Stimulated activated CD8-positive, alpha-beta memory T cell treated with anti-CD3 and anti-CD28 coated beads, Interleukin-4, amount 100 ng/mL, for 4 hours (primary cell): Measurements from ENCODE around the gene PCCA.
"Not testable (repeated sequence)": the region's sequence is repeated elsewhere in the genome, so short reads cannot be mapped to it uniquely, and the experiment has no call there.

Source experiments
- DNase-seq, 2 donors: peaks; one replicate each; pipeline ENCODE4 v3.0.0-alpha.2; 2020; ENCODE audit warnings: low read depth in 2 of 2, low spot score in 1 of 2

Gene PCCA

GRCh38 chr13:100521851-100522617, 433.1 kb downstream of the PCCA start:
- DNase-seq: no peak

GRCh38 chr13:100522618-100523309, 433.9 kb downstream of the PCCA start:
- DNase-seq: no peak

GRCh38 chr13:100523411-100523810, 434.5 kb downstream of the PCCA start:
- DNase-seq: no peak

GRCh38 chr13:100523981-100524386, 435.1 kb downstream of the PCCA start:
- no peak for DNase-seq

DNA sequence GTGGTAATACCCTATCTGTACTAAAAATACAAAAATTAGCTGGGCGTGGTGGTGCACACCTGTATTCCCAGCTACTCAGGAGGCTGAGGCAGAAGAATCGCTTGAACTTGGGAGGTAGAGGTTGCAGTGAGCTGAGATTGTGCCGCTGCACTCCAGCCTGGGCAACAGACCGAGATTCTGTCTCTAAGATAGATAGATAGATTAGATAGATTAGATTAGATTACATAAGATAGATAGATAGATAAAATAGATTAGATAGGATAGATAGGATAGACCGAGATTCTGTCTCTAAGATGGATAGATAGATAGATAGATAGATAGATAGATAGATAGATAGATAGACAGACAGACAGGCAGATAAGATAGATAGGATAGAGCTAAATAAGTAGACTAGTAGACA, 435.8 kb downstream of the PCCA start:
- DNase-seq: not testable (repeated sequence)

DNA sequence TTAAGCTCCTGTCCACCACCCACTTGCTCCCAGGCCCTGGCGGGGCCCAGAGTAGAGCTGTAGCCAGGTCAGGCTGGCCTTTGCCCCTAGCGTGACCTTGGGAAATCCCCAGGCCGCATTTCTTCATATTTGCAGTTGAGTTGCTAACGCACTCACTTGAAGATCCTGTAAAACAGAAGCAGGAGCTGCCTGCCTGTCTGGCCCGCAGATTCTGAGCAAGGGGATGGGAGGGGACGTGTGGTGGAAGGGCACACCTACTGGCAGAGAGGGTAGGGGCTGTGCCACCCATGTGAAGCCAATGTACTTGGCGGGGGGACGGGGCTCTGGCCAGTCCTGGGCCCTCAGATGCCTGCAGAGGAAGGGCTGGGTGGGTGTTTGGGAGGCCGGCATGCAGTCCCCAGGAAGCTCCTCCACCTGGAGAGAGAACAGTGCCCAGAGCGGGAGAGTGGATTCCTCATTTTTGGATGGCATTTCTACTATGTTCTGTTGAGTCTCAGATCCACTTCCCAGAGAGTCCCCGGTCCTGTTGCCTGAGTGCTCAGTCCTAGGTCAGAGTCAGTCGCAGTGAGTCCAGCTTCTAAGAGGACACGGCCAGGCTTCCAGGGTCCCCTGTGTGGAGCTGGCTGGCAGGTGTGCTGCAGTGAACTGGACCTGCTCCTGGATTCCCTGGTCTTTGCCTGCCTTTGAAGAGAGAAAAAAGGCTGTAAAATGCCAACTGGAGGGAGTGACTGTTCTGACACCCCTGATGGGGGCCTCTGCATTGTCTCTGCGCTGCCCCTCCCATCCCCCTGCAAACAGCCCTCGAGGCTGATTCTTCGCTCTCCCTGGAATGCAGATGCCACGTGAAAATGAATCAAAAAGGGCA, 436.8 kb downstream of the PCCA start:
- DNase-seq: no peak

DNA sequence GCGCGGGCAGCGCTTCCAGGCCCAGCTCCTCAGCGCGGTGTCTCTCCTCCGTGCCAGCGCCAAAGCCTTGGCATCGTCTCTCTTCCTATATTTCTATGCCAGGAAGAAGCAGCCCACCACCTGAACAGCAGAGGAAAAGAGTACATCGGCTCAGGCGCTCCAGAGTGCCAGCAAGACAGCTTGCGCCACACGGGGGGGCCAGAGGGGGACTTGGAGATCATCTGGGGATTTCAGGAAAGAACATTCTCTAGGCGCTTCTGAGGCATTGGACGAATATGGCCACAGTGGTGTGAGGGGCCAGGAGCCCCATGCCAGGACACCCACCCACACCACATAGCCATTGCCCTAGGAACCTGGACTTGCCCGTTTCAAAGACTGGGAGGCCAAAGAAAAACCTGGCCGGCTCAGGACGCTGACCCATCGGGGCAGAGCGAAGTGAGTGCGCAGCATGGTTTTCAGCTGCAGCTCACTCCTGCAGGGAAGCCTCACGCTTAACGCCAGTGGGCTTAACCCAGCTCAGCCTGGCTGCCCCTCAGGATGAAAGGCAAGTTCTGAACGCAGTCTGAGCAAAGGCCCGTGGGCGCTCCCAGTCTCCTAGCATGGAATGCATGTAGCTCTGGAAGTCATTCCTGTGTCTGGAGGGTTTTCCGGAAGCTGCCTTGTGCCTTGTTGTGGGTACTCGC, 437.6 kb downstream of the PCCA start:
- no peak for DNase-seq

- DNase-seq: no peak
These were observed 438.8 kb downstream of the PCCA start for GRCh38 chr13:100527644-100528043.

DNA sequence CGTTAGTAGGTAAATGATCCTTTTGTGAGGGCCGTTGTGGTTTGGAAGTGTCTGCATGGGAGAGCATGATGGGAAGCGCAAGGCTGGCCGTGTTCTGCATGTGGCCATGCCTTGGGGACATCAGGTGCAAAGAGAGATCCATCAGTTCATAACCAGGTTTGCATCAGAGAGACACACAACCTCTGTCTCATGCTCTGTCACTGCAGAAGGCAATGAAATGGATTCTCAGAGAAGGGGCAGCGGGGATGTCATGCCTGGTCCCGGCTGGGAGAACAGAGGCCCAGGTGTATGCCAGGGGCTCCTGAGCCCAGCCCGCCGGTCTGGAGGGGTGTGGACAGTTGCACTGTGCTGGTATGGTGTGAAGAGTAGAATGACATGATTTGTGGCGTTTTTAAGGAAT, 439.5 kb downstream of the PCCA start:
- no peak for DNase-seq

DNA sequence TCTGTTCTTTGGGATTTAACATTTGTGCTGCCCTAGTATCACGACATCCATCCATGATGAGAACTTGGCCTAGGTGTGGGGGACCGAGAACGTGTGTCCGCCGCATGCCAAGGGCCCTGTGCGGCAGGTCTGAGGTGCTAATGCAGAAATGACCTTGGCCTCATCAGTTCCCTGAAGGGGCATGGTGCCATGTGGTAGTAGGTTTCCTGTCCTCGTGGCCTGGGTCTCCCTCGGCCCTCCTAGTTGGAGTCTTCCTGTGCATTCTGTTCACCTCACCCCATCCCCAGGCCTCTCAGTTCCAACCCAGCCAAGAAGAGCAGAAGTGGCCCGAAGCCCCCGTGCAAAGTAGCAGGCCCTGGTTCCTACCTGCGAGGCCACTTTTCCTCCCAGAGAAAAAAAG, 439.9 kb downstream of the PCCA start:
- DNase-seq: no peak

- DNase-seq: no peak
These were observed 440.9 kb downstream of the PCCA start for GRCh38 chr13:100529666-100530377.

DNA sequence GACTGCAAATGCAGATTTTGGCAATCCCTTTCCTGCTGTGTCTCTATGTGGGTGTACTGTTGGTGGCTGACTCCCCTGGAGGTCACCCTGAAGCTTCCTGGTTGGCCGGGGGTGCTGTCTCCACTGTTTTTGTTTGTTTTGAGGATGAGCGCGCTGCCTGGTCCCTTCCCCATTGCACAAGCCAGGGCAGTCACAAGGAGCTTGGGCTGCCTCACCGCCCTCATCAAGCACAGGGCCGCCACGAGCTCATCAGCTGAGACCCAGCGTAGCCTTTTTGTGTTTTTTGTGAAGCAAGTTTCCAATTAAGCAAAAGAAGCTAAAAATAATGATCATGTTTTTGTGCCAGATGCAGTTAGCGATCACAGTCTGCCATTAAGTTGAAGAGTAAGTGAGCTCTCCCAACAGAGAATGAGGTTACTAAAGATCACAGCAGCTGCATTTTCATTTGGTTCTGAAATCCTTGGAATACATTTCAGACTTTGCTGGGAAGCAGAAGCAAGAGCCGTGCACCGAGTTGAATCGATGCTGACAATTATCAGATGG, 441.8 kb downstream of the PCCA start:
- no peak for DNase-seq

DNA sequence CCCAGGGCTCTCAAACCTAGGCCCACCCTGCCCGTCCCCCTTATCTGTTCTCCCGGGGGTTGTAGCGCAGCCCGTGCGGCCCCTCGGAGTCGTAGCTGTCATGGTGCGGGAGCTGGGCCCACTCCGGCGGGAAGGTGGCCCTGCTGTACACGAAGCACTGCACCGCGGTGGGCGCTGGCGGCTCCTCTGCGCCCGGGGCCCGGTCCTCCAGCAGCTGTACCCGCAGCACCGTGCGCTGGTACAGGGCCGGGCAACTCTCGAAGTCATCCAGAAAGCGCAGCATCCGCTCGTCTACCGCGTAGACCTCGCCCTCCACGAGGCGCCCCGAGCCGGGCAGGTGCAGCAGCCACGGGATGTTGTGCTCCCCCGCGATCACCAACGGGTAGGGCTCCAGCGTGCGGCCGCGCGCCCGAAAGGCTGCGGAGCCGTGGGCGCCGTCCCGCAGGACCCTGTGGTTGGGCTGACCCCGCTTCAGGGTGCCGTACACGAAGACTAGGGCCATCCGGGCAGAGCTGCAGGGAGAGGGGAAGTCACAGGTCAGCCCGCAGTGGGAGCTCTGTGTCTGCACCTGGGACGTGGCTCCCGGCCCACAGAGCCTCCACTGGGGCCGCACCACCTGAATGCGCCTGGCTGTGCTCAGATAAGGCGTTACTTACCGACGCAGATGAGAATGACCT, 443.3 kb downstream of the PCCA start:
- DNase-seq: no peak

DNA sequence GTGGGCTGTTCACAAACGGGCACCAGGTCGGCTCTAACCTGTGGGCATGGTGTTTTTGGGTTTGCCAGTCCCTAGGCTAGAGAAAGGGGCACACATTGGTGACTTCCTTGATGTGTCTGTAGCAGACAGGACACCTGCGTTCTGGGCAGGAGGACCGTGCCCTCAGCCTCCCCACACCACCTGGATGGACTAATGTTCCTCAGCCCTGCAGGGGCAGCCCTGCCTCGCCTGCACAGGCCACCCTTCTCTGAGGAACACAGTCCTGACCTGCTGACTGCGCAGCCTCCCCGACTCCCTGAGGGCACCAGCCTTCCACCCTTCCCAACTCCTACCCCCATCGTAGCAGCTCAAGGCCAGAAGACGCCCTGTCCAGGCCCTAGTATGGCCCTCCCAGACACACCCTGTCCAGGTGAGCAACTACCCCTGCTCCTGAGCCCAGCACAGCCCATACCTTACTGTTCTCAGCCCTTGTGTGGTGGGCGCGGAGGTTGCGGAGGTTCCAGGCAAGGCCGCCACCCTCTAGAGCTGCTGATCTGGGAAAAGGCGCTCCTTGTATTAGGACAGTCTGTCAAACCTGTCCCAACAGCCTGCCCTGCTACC, 444.0 kb downstream of the PCCA start:
- no peak for DNase-seq

DNA sequence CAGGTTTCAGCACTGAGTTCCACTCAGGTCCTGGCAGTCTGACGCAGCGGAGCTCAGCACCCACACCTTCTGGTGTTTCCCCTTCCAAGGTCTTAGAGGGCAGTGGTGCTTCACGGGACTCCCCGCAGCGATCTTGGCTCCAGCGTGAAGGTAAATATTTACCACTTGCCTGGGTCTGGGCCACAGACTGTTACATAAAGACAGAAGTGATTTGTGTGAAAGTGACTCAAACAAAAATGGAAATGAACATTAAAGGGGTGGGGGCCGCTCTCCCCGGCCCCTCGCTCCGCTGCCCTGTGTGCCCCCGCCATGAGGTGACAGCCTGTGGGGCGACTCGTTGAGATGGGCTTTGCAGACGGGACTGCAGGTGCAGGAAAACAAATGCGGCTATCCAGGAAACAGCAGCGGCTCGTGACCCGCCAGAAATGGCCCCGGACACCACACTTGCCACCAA, 444.7 kb downstream of the PCCA start:
- no peak for DNase-seq

GRCh38 chr13:100534147-100534843, 445.4 kb downstream of the PCCA start:
- DNase-seq: no peak

GRCh38 chr13:100534911-100535310, 446.0 kb downstream of the PCCA start:
- DNase-seq: no peak

- no peak for DNase-seq
These were observed 446.7 kb downstream of the PCCA start for GRCh38 chr13:100535426-100536135.
